IPS-11a (cell line): ENCODE measurements around the gene PNPLA2.

Experiments used
- H3K4me3 ChIP-seq: one replicate; pipeline ENCODE4 v1.5.1; 2013; ENCODE audit warnings: low read depth, low read length, control low read depth

Gene PNPLA2

DNA sequence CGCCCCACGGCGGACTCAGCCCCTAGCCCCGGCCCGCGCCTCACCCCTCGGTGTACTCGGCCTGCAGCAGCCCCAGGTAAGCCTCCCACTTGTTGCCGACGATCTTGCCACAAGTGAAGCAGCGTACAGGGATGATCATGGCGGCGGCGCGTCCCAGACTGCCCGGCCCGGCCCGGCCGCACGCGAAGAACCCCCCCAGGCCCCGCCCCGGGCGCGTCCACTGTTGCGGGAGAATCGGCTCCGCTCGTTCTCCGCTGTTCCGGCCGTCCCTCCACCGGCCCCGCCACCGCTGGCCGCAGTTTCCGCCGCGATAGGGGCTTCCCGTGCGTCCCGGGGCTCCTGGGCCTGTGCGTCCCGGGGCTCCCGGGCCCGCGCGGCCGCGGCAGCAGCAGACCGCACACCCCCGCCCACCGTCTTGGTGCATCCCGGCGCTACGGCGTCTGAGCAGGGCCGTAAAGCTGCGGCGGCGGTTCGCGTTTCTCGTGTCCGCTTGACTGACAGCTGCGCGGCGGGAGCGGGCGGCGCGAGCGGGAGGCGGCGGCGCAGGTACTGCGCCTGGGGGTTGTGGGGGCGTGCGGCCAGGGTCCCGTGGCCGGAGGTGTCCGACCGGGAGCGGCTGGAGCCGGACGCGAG, 23.8 kb downstream of the PNPLA2 start, which contains the start of the genes POLR2L and TSPAN4:
TSS of gene POLR2L (minus strand) at position 160 of the 633 bp plus-strand sequence. CDS start at position 139, 21 bp downstream.
TSS of gene TSPAN4 (plus strand) at position 483 of the 633 bp plus-strand sequence. CDS start 7,453 bp downstream, outside the sequence.
- peak within 1 kb of the TSS; percentile 89 for H3K4me3 ChIP-seq

DNA sequence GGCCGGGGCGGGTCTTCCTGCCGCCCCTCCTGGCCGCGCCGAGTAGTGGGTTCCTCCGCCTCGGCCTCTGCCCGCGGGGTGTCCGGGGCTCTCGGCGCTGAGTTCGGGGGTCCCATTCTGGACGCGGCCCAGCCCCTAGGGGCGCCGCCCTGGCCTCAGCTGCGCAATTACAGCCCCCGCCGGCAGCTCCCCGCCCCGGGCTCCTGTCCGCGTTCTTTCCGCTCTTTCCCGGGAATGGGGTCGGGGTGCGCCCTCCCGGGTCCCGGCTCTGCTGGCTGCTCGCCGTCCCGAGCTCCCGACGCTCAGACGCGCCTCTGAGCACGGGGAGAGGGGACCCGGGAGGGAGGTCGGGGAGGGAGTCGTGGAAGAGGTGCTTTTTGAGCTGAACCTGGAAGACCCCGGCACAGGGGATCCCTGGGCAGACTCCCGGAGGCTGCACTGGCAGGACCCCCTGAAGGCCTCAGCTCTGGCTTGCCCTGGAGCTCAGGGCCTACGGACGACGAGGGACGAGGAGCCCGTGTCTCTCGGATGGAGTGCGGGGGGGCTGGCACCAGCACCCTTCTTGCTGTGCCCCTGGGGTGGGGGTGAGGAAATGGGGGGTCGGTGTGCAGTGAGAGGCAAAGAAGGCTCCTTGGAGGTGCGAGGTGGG, 24.5 kb downstream of the PNPLA2 start:
- H3K4me3 ChIP-seq, result peak overlapping the region; percentile 89

DNA sequence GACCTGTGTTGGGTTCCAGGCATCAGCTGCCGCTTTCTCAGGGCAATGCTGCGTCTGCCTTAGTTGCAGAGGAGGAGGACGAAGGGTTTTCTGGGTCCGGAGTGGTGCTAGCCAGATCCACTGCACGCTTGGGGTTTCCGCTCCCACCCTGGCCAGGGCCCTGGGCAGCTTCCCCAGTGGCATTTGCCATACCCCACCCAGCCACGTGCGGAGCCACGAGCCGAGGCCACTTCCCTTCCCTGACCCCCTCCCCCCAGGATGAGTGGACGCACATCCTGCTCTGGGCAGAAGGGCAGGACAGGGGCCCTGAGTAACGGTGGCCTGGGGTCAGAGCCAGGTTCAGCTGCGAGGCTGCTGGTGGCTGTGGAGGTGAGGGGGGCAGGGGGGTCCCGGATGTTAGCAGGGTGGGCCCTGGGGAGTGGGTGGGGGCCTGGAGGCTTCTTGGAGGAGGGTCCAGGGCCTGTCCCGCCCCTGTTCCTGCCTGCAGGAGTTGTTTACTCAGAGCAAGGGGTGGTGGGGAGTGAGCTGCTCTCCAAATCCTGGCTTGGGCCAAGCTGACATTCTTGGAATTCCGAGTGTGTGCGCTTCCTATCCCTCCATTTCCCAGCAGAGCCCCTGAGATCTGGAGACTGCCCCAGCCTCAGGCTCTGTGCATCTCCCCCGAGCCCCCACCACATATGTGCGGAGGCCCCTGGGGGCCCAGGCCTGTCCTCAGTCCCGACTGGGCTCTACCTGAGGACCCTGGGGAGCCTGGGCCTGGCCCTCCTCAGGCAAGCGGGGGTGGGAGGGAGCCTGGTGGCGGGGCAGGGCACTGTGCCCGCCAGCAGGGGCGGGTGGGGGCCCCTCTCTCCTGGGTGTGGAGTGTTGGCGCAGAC, 25.3 kb downstream of the PNPLA2 start:
- peak overlapping the region; percentile 89 for H3K4me3 ChIP-seq

DNA sequence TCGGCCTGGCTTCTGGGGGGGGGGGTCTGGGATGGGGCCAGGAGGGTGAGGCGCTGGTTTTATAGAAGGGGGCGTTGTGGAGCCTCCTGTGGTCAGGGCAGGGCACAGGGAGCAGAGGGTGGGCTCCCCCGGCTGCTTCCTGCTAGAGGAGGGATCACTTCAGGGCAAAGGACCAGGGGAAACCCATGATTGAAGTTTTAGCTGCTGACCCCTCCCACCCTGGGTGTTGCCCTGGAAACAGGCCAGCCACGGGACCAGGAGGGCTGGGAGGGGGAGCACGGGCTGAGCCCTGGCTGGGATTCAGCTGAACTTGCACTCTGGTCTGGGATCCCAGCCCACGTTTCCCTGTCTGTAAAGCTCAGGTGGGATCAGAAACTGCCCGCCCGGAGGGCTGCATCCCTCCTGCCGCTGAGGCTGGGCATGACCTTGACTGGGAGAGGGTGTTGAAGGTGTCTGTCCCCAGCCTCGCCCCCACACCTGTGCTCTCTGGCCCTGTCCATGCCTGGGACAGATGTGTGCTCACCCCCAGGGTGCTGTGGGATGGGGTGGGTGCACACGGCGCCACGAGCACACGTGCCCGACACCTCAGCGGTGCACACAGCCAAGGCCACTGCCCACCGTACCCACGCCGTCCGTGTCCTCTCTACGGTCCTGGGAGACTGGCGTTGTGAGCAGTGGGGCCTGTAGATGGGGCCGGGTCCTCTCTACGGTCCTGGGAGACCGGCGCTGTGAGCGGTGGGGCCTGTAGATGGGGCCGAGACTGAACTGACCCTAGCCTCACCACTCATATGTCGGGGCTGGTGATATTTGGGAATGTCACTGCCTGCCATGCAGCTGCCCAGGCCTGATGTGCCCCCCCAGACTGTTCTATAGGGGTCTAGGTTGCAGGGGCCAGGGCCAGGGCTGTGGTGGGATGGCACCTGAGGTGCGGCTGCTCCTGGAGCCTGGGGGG, 26.3 kb downstream of the PNPLA2 start:
- H3K4me3 ChIP-seq, result peak overlapping the region; percentile 33

DNA sequence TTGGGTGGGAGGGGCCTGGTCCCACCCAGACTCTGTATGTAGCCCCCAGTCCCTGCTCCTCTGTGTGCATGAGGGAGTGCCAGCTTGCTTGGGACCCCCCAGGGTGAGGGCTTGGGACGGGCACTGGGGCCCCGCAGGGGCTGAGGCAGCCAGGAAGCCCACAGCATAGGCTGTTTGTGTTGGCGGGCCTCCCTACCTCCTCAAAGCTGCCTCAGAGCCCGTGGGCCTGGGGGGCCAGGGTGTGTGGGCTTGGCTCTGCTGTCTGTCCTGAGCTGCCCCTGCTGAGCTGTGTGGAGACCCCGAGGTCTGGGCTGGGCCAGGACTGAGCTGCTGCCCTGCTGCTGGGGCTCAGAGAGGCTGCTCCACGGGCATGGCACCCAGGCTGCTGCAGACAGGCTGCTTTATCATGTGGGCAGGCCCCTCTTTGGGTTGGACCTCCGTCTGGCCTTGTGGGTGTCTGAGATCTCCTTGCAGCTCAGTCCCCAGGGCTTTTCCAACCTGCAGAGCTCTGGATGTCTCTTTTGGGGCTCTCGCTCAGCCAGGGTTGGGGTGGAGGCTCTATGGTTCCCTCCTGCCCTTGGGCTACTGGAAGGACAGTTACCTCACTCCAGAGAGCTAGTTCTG, 27.3 kb downstream of the PNPLA2 start:
- H3K4me3 ChIP-seq, result no peak overlapping the region

DNA sequence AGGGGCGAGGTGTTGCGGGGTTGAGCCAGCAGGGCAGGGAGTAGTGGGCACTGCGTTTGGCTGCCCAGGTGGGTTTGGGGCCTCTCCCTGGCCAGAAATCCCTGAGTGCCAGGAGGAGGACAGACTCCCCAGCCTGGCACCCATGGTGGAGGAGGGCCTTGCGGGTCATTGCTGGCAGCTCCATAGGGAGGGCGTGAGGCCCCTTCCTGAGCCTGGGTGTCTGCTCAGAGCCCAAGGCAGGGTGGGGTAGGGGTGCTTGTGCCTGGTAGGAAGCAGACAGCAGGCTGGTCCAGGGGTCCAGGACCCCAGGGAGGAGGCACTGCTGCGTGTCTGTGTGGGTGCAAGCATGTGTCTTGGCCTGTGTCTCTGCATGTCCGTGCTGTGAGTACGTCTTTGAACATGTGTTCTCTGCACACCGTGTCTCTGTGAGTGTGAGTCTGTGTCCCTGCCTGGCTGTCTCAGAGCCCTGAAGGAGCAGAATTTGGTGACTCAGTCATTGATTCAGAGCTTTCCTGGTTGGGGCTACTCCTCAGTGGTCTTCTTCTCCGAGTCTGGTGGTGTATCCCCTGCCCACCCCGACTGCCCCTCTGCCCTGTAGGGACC, 27.9 kb downstream of the PNPLA2 start:
- no peak overlapping the region for H3K4me3 ChIP-seq

DNA sequence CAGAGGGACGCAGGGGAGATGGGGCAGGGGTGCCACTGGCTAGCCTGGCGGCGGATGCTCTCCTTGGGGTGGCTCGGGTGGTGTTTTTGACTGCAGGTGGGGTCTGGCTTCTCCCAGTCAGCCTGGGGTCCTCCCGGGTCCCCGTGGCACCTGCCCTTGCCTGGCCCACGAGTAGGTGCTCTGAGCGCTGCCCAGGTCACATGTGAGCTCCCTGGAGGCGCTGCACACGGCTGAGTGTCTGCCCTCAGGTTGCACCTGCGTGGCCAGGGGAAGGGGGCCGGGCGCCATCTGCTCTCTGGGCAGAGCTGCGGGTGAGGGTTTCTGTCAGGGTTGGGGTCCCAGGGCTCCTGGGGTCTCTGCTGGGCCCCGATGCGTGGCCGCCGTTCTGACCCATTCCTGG, 29.2 kb downstream of the PNPLA2 start:
- H3K4me3 ChIP-seq, result no peak overlapping the region

DNA sequence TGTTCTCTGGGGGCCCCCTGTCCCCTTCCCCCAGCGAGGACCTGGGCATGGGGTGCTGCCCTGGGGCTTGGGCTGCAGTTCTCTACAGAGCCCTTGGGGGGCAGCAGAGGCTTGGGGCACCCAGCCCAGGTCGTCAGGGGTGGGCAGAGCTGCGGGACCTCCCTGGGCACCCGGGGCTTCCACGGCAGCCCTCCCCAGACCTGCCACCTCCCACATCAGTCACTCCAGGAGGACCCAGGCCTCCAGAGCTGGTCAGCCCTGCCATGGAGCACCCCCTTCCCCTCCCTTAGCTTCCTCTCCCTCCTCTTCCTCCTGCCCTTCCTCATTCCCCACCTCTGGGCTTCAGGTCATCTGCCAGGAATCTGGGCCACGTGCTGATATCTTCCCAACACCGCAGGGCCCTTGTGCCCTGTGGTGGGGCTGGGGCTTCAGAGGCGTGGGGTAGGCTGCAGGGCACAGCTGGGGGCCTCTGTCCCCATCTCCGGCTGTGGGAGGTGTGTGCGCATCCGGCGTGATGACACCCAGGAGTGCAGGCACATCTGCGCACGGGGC, 29.7 kb downstream of the PNPLA2 start:
- no peak overlapping the region for H3K4me3 ChIP-seq

DNA sequence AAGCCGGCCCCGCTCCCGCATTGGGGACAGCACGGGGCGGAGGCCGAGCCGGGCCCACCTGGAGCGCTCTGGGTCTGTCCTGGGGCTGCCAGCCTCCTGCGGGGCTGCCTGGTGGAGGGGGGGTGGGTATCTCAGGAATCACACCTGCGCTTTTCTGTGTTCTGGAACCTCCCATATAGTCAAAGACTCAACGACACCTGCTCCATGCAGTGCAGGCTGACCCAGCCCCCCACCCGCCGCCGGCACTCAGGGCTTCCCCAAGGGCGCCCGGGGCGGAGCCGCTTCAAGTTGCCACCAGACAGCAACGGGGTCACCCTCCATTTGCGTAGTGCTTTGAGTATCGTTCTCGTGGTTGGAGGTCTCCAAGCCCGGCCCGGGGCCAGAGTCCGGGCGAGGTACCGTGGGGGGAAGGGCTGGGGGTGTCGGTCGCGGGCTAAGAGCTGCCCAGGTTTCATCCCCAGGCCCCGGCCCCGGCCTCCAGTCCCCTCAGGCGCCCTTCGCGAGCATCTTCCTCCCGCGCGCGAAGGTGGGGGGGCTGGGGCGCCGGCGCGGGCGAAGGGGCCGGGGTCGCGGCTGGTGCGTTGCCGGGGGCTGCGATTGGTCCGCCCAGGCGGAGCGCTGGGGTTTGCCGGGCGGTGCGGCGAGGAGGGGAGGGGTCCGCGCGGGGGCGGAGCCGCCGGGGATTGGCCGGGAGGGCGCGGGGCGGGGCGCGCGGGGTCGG, 30.6 kb downstream of the PNPLA2 start:
- H3K4me3 ChIP-seq, result no peak overlapping the region

DNA sequence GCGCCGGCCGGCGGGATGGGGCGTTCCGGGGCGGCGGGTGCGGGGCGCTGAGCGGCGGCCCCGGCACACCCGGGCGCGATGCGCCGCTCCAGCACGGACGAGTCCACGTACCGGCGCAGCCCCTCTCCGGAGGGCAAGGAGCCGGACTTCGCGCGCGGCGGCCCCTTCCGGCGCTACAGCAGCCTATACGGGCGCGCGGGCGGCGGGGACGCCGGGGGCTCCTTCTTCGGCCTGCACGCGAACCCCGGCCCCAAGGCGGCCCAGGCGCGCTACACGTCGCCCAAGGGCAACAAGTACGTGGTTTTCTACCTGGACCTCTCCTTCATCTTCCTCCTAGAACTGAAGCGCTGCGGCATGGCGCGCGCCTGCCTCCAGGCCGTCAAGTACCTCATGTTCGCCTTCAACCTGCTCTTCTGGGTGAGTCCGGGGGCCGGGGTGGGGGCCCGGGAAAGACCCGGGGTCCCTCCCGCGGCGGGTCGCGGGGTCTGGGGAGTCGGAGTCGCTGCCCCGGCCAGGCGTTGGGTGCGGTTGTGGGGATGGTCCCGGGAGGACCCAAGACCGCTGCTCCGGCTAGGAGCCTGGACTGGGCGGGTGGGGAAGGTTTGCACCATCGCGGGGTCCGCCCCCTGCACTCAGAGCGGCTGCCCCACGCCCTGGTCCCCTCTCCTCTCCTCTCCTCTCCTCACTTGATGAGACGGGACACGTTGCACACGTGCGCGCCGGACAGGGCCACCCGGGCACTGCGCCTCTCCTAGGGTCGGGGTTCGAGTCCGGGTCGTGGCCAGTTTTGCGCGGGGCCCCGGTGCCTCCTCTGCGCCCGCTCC, 31.4 kb downstream of the PNPLA2 start:
- H3K4me3 ChIP-seq, result peak overlapping the region; percentile 52

DNA sequence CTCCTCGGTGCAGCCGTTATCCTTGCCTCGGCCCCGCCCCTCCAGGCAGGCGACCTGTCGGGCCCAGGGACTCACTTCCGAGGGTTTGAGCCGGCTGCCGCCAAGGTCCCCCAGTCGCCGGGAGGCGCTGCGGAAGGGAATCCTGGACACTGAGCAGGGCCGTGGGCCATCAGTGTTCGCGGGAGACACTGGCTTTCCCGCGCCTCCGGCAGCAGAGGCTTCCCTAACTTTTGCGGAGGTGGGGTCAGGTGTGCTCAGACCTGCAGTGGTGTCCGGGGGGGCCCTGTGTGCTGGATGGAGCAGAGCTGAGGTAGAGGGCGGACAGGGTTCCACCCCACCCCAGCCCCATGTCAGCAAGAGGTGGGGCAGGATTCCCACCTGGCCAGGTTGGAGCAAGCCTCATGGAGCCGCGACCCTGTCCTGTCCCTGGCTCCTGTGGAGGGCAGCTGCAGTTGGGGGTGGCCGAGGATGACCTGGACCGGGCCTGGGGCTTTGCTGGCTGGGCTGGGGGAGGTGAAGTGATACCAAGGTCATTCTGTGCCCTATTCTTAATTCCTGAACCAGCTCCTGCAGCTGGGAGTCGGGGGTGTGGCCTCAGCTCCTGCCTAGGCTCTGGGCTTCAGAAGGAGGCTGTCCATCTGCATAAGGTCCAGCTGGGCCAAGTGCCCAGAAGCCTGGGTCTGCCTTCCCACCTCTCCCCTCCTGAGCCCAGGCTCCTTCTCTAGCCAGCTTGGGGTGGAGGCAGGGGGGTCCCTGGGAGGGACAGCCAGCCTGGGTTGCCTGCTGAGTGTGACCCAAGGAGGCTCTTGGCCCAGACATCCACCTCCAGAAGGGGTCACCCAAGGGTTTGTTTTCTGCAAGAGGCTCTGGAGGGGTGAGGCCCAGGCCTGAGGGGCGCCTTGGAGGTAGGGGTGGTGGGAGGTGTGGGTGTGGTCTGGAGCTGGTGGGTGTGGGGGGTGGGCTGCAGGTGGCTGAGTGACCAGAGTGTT, 32.4 kb downstream of the PNPLA2 start:
- peak overlapping the region; percentile 52 for H3K4me3 ChIP-seq

DNA sequence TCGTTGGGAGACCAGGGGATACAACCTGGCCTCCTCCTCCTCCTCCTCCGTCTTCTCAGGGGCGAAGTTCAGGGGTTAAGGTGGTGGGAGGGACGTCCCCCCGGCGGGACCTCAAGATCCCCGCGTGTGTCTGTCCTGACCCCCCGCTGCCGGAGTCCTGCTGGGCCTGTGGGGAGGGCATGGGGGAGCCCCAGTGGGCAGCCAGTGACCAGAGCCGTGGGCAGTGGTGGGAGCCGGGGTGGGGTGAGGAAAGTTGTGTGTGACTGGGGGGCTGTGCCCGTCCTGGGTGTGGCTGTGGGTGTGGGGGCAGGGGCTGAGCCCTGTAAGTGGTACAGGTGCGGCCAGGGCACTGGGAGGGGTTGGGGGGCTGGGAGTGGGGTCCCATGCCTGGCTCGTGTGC, 34.0 kb downstream of the PNPLA2 start:
- no peak overlapping the region for H3K4me3 ChIP-seq

DNA sequence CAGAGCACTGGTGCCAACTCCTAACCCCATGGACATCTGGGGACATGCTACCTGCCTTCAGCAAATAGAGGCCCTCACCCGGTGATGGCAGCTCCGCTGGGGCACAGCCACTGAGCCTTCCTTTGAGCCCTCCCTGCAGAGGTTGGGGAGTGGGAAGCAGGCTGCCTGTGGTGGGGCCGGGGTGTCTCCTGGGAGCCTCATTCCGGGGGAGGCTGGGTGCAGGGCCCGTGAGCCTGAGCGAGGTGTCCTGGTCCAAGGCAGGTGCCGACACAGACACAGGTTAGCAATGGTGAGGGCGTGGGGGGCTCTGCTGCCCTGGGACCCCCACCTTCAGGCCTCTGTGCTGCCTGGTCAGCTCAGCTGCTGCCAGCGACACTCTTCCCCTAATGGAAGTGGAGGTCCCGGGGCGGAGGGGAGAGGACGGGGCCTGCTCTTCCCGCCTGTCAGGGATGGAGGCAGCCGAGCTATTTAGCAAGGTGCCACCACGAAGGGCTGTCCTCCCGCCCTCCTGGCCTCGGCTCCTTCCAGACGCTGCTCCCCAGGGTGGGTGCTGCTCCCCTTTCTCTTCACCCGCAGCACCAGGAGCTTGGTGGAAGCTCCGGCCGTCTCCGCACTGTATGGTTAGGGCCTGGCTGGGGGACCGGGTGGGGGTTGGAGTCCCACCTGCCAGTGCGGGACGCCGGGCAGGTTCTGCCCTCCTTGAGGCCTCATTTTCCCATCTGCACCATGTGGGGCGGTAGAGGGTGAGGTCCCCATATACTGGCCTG, 35.2 kb downstream of the PNPLA2 start:
- no peak overlapping the region for H3K4me3 ChIP-seq

DNA sequence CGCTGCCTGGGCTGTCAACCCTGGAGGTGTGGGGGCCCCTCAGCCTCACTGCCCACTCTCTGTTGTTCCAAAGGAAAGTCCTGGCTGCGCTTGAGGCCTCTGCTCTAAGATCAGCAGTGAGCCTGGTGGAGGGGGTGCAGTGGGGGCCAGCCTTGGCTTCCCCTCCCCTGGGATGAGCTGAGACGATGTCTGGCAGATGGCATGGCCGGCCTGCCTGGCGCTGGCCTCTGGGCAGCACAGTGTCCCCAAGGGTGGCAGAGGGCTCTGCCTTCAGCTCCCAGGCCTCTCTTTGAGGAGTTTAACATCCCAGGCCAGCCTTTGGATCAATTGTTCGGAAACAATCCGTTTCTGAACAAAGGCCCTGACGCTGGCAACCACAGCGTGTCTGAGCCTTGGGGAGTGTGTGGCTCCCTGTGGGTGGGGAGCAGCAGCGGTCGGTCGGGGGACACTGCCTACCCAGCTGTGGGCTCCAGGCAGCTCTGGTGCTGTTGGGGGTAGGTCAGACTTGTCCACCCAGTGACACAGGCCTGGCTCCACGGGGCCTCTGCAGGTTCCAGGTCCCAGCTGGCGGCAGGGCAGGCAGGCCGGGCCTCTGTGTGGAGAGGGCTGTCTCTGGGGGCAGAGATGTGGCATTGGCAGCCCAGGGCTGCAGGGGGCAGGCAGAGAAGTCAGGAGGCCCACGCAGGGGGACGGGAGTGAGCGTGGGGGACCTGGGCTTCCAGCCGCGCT, 36.1 kb downstream of the PNPLA2 start:
- no peak overlapping the region for H3K4me3 ChIP-seq

DNA sequence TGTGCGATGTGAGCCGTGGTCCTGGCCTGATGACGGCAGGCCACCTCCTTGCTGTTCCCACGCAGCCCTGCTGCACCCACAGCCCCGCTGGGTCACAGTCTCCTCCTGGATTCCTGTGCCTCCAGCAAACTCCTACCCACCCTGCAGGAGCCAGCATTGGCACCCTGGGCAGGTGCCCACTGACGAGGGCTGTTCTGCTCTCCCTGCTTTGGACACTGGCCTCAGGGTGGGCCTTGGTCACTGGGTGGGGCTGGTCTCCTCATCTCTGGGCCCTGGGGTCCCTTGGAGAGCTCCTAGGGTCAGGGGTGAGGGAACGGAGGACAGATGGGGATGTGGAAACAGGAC, 36.6 kb downstream of the PNPLA2 start:
- no peak overlapping the region for H3K4me3 ChIP-seq
